Measurements from ENCODE around the gene STAT6.

GRCh38 chr12:57157588-57158173, 46.5 kb upstream of the STAT6 start:
- TF ChIP-seq, protein P1, sequence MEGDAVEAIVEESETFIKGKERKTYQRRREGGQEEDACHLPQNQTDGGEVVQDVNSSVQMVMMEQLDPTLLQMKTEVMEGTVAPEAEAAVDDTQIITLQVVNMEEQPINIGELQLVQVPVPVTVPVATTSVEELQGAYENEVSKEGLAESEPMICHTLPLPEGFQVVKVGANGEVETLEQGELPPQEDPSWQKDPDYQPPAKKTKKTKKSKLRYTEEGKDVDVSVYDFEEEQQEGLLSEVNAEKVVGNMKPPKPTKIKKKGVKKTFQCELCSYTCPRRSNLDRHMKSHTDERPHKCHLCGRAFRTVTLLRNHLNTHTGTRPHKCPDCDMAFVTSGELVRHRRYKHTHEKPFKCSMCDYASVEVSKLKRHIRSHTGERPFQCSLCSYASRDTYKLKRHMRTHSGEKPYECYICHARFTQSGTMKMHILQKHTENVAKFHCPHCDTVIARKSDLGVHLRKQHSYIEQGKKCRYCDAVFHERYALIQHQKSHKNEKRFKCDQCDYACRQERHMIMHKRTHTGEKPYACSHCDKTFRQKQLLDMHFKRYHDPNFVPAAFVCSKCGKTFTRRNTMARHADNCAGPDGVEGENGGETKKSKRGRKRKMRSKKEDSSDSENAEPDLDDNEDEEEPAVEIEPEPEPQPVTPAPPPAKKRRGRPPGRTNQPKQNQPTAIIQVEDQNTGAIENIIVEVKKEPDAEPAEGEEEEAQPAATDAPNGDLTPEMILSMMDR (IDR thresholded peaks at IDR 0.05) = no peak
- TF ChIP-seq EZH2 (IDR thresholded peaks at IDR 0.05; ENCODE audit: borderline replicate concordance, insufficient read depth, low read depth, low read length, poor library complexity, severe bottlenecking) = no peak

Measured in B cell (primary cell).